Muscle of back (tissue), 11 donors: ENCODE measurements around the gene INHBA. TPM values are rescaled to one million over a fixed set of nuclear protein-coding genes. Genes with fewer than 3 reads are reported as not detected.

ENCODE experiments used
- DNase-seq, 3 donors: peaks; one replicate each; pipeline versions ENCODE4 v3.0.0 to v3.0.0-alpha.2; 2013
- polyA plus RNA-seq, 10 donors: library from polyadenylated mRNA; unstranded; fragments of 120-200 nt; gene quantifications; one replicate each; pipeline ENCODE4 v1.2.1, GENCODE V29; 2013; ENCODE audit not compliant: insufficient read length in 10 of 10

INHBA gene
- polyA plus RNA-seq, 10 donors, result 3.2 to 12.2 (median 7.9) TPM

- peak in 2 of 3 donors; percentile 6 to 21 for DNase-seq
Measured at GRCh38 chr7:41691286-41692190, 11.4 kb downstream of the INHBA start.

DNA sequence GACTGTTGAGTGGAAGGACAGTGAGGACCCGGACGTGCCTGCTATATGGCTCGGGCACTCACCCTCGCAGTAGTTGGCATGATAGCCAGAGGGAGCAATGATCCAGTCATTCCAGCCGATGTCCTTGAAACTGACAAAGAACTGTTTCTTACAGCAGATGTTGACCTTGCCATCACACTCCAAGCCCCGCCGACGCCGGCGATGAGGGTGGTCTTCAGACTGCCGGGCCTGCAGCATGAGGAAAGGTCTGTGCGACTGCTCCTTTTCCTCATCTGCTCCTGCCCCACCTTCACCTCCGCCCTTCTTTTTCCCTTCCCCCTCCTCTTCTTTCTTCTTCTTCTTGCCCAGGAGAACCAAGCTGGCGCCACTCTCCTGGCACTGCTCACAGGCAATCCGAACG is 13.1 kb downstream of the INHBA start:
- no peak for DNase-seq

DNA sequence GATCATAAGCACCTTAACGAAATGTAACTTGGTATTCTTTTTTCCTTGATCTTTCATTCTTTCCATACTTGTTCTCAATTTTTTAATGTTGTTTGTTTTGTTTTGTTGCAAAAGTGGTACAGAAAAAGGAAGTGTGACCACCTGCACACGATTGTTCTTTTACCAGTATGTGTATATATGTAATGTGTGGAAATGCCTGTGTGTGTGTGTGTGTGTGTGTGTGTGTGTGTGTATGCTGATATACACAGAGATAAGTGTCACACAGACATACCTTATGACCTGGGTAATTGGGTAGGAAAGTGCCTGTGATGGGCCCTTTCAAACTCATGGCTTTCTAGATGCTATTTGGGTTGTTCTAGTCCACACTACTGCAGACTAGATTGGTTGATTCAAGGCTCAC is 14.0 kb downstream of the INHBA start:
- DNase-seq, result no peak

DNA sequence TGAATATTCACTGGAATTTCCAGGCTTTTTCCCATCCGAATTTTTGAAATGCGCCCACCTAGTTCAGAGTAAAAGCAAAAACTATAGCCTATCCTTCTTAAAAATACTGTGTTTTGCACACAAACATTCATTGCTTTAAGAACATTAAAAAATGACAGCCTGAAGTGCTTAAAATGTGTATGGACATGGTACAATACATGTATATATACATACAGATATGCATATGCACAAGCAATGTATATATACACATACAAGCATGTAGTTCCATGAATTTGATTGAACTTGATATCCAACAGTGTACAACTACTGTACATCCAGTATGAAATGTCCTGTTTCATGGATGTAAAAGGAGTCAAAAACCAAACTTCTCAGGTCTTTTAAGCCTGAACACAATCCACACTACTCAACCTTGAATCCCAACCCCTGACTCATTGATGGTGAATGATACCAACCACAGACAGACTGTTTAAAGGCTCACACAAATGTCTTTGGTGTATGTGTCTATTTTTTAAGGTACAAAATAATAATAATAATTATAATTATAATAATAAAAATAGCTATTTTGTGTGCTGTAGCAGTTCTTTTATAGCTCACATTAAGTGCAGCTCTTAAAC is 14.8 kb downstream of the INHBA start:
- no peak for DNase-seq

GRCh38 chr7:41685684-41686083 is 17.2 kb downstream of the INHBA start:
- DNase-seq, result no peak

GRCh38 chr7:41682422-41682821 is 20.5 kb downstream of the INHBA start:
- DNase-seq, result no peak

- no peak for DNase-seq
Measured at GRCh38 chr7:41679566-41679965, 23.3 kb downstream of the INHBA start.

- DNase-seq, result no peak
Measured at GRCh38 chr7:41674505-41675023, 28.3 kb downstream of the INHBA start.

DNA sequence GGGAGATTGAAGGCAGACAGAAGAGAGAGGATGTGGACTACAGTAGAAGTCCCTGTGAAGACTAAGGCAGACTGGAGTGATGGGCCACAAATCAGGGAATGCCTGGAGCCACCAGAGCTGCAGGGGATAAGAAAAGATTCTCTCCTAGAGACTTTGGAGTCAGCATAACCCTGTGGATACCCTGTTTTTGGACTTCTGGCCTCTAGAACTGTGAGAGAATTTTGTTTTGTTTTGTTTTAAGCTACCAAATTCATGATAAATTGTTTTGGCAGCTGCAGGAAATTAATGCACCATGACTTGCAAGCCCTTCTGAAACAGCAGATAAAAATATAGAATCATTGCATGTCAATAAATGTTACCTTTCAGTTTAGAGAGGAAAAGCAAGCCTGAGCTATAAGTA is 41.3 kb downstream of the INHBA start:
- DNase-seq, result no peak

GRCh38 chr7:41659539-41659938 is 43.4 kb downstream of the INHBA start:
- no peak for DNase-seq

DNA sequence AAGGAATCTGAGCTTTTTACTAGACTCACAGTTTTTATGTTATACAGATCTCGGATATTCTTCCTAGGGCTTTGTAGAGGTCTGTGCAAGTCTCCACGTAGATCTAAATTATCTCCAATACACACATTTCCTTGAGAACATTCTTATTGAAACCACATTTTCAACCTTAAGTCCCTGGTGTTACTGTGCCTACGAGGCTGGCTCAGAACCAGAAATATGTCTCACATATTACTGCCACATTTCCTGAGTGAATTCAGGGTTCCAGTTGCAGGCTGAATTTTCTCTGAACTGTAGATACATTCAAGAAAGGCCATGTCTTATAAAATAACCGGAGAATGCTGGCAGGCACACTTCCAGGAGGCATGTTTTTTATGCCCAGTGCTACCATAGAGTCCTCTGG is 46.5 kb downstream of the INHBA start:
- peak in 2 of 3 donors; percentile 15 to 42 for DNase-seq

GRCh38 chr7:41655426-41655825 is 47.5 kb downstream of the INHBA start:
- peak in 2 of 3 donors; percentile 41 to 67 for DNase-seq

- DNase-seq, result peak; percentile 34 to 89 (median 88)
Measured at GRCh38 chr7:41652267-41652666, 50.6 kb downstream of the INHBA start.

- peak in 1 of 3 donors; percentile 42 for DNase-seq
Measured at GRCh38 chr7:41648501-41648900, 54.4 kb downstream of the INHBA start.

DNA sequence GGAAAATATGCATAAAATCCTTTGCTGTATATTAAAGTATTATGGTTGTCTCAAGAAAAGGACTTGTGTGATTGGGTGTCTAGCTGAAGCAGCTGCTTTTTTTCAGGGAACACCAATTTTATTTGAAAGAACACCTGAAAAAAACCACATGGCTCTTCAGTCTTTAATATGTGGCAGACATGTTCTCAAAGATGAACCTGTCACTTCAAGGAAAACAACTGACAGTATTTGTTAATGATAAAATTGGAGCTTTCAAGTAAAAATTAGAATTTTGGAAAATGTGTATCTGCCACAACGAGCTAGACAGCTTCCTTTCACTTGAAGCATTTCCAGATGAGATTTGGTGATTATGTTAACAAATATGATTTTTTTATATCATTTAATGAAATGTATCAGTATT is 59.3 kb downstream of the INHBA start:
- DNase-seq, result no peak

DNA sequence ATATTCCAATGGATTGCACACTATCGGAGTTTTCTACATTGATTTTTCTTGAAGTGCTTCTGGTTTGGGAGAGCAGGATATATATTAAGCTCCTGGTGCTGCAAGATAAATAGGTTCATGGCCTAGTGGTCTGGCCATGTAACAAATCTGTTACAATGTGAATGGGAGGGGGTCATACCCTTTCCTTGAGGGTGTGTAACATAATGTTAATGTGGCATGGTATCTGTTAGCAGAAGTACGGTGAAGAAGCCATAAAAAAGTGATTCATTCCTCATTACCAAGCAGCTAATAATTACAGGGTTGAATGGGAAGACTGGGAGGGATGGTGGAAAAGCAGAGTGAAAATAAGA is 61.2 kb downstream of the INHBA start:
- no peak for DNase-seq

DNA sequence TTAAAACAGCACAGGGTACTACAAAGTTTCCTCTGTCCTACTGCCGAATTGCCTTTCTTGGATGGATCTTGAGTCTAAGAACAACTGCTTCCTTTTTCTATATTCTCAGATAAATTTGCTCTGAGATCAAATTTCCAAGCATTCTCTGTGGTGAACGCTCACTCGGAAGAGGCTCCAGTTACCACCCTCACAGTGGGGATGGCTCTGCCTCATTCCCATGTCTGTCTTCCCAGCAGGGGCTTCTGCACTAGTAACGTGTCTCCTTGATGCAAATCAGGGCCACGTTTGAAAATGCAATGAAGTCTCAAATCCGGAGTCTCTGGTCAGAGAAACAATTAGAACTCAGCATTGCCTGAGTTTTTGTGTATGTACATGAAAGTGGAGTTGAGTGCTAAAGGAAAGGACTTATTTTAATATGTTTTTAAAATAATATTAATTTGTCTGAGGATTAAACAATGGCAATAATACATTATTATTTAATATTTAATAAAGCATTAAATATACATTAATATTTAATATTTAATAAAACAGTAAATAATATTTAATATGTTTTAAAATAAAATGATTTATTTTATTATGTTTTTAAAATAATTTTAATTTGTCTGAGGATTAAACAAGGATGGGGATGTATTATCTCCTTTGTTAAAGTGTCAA is 61.8 kb downstream of the INHBA start:
- DNase-seq, result no peak

DNA sequence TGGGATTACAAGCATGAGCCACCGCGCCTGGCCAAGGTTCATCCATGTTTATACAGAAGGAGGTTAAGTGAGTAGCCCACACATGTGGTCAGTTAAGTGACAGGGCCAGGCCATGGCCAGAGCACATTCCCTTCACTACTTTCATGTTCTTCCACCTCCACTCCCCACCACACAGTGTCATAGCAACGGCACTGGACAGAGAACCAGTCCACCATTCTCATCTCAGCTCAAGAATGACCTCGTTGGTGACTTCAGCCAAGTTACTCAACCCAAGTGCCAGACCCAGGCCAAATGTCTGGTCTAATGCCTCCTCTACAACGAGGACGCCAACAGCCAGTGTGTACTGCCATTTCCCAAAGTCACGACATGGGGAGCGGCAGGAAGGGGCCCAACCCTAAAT is 62.4 kb downstream of the INHBA start:
- DNase-seq, result peak in 1 of 3 donors; percentile 32

DNA sequence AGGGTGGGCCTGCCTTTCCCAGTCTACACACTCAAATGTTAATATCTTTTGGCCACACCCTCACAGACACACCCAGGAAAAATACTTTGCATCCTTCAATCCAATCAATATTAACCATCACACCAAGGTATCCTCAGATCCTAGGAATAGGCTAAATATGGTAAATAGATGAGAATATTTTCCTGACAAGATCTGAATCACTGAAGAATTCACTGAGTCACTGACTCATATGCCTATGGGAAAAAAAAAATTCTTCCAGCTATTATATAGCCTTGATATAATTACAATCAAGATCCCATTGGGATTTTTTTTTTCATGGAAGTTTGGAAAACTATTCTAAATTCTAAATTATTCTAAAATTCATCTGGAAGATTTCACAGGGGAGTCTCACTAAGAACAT is 65.8 kb downstream of the INHBA start:
- peak in 1 of 3 donors; percentile 37 for DNase-seq
